HG03135 (cell line): ENCODE measurements around the gene ZNF519.
"Not testable (repeated sequence)": the region's sequence is repeated elsewhere in the genome, so short reads cannot be mapped to it uniquely, and the experiment has no call there.

Experiments used
- ATAC-seq: cut with Tn5 transposase; IDR thresholded peaks from one replicate; pipeline ENCODE4 v1.9.1; 2021; ENCODE audit warnings: mild to moderate bottlenecking, moderate library complexity; ENCODE audit not compliant: unreplicated experiment

ZNF519 gene

GRCh38 chr18:14147935-14148865 lies 16.0 kb upstream of the ZNF519 start:
- ATAC-seq = not testable (repeated sequence)

DNA sequence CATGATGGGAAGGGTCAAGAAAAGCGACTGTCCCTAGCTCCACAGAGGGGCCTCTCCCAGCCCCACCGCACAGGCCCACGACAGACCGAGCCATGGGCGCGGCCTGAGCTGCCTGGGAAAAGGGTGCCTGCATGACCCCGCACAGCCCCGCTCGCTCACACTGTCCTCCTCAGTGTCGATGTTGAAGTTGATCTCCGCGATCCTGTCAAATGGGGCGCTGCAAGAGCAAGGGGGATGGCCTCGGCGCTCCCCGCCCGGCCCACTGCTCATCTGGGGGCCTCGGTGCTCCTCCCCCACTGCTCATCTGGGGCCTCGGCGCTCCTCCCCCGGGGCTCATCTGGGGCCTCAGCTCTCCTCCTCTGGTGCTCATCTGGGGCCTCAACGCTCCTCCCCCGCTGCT lies 14.5 kb upstream of the ZNF519 start:
- not testable (repeated sequence) for ATAC-seq

GRCh38 chr18:14145581-14146338 lies 13.5 kb upstream of the ZNF519 start:
- ATAC-seq = not testable (repeated sequence)

- not testable (repeated sequence) for ATAC-seq
These were observed 12.8 kb upstream of the ZNF519 start for GRCh38 chr18:14145021-14145420.

GRCh38 chr18:14144628-14144895 lies 12.3 kb upstream of the ZNF519 start:
- no peak for ATAC-seq

DNA sequence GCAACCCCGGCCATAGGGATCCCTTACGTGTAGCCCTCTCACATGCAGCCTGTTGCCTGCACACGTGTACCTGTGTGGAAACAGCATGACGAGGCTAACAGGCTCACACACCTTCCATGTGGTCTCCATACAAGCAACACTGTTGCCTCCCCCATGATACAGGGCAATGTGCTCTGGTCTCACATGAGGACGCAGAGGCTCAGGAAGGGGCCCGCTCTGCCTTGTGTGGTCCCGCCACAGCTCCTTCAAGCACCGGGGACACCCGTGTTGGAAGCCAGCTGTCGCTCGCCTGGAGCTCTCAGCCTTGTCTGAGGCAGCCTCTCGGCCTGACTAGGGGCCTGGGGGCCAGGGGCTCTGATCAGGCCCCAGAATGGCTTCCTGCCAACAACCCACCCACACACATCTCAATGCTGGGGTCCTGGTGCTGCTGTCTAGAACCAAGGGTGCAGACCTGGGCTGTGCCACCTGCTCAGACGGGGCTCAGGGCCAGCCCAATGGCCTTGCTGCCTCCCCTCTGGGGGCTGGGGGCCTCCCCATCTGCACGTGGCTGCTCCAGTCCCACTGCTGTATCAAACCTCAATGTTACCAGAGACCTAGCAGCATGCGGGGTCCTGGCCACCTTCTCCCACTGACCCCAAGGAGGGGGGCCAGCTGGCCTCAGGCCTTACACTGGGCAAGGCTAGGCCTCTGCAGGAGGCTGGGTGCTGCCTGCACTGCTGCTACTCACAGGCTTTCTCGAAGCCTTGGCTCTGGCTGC lies 11.8 kb upstream of the ZNF519 start:
- not testable (repeated sequence) for ATAC-seq

GRCh38 chr18:14143396-14143795 lies 11.2 kb upstream of the ZNF519 start:
- ATAC-seq = not testable (repeated sequence)

DNA sequence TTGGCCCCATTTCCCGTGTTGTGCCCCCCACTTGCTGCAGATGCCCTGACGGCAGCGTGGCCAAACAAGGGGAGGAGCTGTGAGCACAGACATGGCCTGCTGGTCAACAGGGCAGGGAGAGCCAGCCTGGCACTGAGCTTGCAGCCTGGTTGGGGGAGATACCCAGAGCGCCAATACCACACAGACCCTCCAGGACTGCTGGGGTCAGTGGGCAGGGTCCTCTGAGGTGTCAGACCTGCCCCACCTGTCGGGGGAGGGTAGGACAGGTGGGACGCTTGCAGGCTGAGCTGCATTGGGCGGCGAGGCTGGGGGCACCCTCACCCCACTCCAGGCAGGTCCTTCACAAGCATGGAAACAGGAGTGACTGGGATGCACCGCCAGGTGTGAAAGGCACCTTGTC lies 9.9 kb upstream of the ZNF519 start:
- ATAC-seq = not testable (repeated sequence)

- not testable (repeated sequence) for ATAC-seq
These were observed 7.3 kb upstream of the ZNF519 start for GRCh38 chr18:14139583-14139982.

DNA sequence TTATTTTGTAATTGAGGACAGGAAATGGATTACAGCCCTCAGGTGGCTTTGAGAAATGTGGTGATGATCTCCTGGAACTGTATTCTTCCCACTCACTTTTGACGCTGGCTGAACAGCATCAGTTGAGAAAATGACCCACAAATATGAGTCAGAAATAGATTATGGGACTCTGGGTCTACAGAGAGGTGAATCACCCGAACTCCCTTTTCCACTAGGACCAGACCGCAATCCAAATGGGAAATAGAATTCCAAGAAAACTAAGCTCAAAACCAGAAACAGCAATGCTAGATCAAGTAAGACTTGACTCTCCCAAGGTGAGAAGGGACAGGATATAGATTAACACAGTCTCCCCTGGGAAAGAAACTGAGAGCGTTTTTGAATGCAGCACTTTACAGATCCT lies 5.7 kb upstream of the ZNF519 start:
- not testable (repeated sequence) for ATAC-seq

- peak; percentile 20 for ATAC-seq
These were observed 452 bp downstream of the ZNF519 start for GRCh38 chr18:14131696-14132270.

DNA sequence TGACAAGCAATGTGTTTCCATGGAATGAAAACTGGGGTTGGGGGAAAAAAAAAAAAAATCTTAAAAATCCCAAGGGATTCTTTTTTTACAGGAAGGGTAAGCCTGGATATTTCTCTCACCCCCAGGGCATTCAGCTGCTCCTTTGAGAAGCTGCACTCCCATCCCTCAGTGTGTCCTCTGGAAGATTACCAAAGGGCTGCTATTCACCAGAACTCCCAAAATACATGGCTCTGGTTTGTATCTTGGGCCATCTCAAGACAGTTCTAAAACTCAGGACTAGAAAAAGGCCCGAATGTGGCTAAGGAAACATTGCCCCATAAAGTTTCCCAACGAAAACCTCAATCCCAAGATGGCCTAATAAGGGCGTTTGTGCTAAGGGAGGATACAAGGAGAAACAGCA lies 1.4 kb downstream of the ZNF519 start:
- ATAC-seq = not testable (repeated sequence)

DNA sequence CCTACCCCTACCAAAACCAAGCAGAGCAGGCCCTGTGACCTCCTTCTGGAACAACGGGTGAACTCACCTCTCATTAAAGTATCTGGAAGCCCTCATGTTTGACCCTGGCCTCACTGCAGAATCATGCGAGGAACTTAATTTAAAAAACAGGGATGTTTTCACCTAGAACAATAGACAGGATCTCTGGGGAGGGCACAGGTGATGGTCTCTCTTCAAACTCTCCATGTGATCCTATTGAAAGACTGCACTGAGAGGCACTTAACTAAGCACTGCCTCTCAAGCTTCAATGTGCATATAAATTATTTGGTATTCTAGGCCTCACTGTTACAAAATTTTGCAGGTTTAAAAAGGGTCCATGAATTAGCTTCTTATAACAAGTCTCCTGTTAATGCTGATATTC lies 7.5 kb downstream of the ZNF519 start:
- ATAC-seq = no peak

DNA sequence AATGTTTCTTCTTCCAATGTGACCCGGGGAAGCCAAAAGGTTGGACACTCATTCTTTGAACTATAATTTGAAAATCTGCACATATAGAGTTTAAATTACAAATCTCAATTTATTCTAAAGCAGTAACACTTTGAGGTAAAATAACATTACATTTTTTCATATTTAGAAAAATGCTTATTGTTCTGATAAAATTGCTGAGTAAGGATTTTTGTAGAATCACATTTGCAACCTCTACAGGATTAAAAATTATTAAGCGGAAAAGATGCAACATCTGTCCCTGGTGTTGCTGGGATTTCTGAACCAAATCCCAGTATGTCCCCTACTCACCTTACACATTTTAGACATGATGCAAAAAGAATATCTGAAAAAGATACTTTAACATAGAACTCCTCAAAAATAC lies 10.1 kb downstream of the ZNF519 start:
- no peak for ATAC-seq

GRCh38 chr18:14120926-14121325 lies 11.3 kb downstream of the ZNF519 start:
- no peak for ATAC-seq

GRCh38 chr18:14117606-14118005 lies 14.6 kb downstream of the ZNF519 start:
- no peak for ATAC-seq

DNA sequence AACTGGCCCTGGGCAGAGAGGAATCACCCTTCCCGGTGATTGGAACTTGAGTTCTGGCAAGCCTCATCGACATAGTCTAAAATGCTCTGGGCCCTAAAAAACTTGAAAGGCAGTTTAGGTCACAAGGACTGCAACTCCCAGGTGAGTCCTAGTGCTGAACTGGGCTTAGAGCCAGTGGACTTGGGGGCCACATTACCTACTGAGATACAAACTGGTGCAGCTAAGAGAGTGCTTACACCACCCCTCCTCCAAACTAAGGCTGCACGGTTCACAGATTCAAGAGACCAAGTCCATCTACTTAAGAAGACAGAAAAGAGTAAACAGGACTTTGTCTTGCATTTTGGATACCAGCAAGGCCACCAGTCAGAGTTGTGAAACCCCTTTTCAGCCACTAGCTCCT lies 25.3 kb downstream of the ZNF519 start:
- no peak for ATAC-seq

DNA sequence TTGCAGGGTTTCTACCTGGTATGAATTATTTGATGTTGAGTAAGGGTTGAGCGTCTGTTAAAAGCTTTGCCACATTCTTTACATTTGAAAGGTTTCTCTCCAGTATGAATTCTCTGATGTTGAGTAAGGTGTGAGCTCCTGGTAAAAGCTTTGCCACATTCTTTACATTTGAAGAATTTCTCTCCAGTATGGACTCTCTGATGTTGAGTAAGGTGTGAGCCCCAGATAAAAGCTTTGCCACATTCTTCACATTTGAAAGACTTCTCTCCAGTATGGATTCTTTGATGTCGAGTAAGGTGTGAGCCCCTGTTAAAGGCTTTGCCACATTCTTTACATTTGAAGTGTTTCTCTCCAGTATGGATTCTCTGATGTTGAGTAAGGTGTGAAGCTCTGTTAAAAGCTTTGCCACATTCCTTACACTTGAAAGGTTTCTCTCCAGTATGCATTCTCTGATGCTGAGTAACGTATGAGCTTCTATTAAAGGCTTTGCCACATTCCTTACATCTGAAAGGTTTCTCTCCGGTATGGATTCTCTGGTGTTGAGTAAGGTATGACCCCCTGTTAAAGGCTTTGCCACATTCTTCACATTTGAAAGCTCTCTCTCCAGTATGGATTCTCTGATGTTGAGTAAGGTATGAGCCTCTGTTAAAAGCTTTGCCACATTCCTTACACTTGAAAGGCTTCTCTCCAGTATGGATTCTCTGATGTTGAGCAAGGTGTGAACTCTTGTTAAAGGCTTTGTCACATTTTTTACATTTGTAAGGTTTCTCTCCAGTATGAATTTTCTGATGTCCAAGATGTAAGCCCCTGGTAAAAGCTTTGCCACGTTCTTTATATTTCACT lies 27.1 kb downstream of the ZNF519 start:
- no peak for ATAC-seq

DNA sequence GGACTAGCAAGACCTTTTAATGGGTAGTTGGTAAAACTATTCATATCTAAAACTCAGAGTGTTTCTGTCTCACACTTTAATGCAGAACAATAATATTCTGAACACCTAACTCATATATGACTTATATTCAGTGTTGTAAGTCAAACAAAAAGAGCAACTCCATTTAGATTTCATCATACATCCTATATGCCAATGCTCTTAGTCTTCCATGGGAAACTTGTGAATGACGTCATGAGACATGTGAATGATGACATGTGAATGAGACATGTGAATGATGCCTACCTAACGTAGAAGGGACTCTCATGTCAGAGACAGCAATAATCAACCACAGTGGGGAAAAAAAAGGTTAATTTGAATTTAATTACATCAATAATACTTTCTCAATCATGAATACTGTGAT lies 28.0 kb downstream of the ZNF519 start:
- ATAC-seq = no peak
